Measurements from ENCODE around the gene DNAH11. TPM values are rescaled to one million over a fixed set of nuclear protein-coding genes. Genes with fewer than 3 reads are reported as not detected.
"Not testable (repeated sequence)": the region's sequence is repeated elsewhere in the genome, so short reads cannot be mapped to it uniquely, and the experiment has no call there.

DNAH11 gene
- total and polyA plus RNA-seq, 12 donors, result 0.03 to 0.59 (median 0.19) TPM; not detected in 2

DNA sequence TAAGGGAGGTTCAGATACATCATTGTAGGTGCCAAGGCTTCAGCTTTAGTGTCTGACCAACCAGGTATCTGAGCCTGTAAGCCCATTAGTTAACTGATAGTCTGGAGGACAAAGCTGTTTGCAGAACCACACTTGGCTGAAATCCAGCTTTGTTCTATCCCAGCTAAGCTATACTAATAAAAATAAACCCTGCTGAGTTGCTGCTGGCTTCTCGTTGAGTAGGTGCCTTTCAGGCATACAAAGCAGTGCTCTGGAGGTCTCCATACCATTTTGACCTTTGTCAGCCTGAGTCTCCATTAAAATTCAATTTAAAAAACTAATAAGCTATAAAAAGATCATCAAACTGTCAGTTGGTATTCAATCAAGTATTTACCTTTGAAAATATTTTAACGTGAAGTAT is 380.8 kb downstream of the DNAH11 start:
- peak in 1 of 2 donors; percentile 48 for DNase-seq
- Histone ChIP-seq H3K27ac (peak overlapping the region in 6 of 10 donors; percentile 13 to 57 (median 44)), H3K4me1 (peaks cover 0 to 50% (median 12%) of the 10 kb centered on the region in 9 donors), H3K27me3 (no peaks in the 10 kb centered on the region), H3K36me3 (no peaks in the 10 kb centered on the region), H3K9me3 (peaks cover 0 to 7% (median 0%) of the 10 kb centered on the region in 11 donors), H3K4me3 (no peak overlapping the region)
- TF ChIP-seq, protein P1, sequence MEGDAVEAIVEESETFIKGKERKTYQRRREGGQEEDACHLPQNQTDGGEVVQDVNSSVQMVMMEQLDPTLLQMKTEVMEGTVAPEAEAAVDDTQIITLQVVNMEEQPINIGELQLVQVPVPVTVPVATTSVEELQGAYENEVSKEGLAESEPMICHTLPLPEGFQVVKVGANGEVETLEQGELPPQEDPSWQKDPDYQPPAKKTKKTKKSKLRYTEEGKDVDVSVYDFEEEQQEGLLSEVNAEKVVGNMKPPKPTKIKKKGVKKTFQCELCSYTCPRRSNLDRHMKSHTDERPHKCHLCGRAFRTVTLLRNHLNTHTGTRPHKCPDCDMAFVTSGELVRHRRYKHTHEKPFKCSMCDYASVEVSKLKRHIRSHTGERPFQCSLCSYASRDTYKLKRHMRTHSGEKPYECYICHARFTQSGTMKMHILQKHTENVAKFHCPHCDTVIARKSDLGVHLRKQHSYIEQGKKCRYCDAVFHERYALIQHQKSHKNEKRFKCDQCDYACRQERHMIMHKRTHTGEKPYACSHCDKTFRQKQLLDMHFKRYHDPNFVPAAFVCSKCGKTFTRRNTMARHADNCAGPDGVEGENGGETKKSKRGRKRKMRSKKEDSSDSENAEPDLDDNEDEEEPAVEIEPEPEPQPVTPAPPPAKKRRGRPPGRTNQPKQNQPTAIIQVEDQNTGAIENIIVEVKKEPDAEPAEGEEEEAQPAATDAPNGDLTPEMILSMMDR (IDR thresholded peaks at IDR 0.05), result no peak
- 38% methylated on average over 2 of the region's 2 CpGs for WGBS, 2 donors
- peak; percentile 71 to 95 (median 85) for ATAC-seq
- intact Hi-C loops (cut with DNase I), result loop anchor here in 1 of 10 donors (2.0 kb wide), 1 partner anchor 19 kb away; no protein-coding TSS in a partner anchor

DNA sequence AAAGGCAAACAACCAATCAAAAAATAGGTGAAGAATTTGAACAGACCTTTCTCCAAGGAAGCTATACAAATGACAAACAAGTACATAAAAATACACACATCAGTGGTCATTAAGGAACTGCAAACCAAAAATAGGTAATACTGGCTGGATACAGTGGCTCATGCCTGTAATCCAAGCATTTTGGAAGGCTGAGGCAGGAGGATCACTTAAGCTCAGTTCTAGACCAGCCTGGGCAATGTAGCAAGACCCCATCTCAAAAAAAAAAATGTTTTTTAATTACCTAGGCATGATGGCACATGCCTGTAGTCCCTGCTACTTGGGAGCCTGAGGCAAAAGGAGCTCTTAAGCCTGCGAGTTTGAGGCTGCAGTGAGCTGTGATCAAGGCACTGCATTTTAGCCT is 383.6 kb downstream of the DNAH11 start:
- peaks cover 0 to 18% (median 0%) of the 10 kb centered on the region in 11 donors for H3K9me3 ChIP-seq
- no peak for DNase-seq
- no peaks in the 10 kb centered on the region for H3K36me3 ChIP-seq
- H3K27ac ChIP-seq, result no peak overlapping the region
- H3K4me3 ChIP-seq, result no peak overlapping the region
- intact Hi-C loops (cut with DNase I), result no loop called here
- TF ChIP-seq, protein P1 (IDR thresholded peaks at IDR 0.05), result no peak
- WGBS, 2 donors, result 97 to 98% methylated on average over 1 of the region's 1 CpG
- no peaks in the 10 kb centered on the region for H3K27me3 ChIP-seq
- no peak for ATAC-seq
- peaks cover 0 to 26% (median 7%) of the 10 kb centered on the region in 9 donors for H3K4me1 ChIP-seq

DNA sequence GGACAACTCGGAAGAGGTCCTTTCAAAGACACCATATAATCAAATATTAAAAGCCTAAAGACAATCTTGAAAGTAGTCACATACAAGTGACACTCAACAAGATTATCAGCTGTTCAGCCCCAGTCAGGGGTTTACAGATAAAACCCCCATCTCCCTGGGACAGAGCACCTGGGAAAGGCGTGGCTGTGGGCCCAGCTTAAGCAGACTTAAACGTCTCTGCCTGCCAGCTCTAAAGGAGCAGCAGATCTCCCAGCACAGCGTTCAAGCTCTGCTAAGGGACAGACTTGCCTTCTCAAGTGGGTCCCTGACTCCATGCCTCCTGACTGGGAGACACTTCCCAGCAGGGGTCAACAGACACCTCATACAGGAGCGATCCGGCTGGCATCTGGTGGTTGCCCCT is 384.9 kb downstream of the DNAH11 start:
- WGBS, 2 donors, result 38 to 59% methylated on average over 6 of the region's 6 CpGs
- Histone ChIP-seq H3K27ac (no peak overlapping the region), H3K4me1 (peaks cover 0 to 19% (median 7%) of the 10 kb centered on the region in 9 donors), H3K36me3 (no peaks in the 10 kb centered on the region), H3K27me3 (no peaks in the 10 kb centered on the region), H3K9me3 (peaks cover 0 to 23% (median 0%) of the 10 kb centered on the region in 11 donors), H3K4me3 (no peak overlapping the region)
- intact Hi-C loops (cut with DNase I), result no loop called here
- ATAC-seq, result no peak
- no peak for DNase-seq
- TF ChIP-seq, protein P1 (IDR thresholded peaks at IDR 0.05), result no peak

DNA sequence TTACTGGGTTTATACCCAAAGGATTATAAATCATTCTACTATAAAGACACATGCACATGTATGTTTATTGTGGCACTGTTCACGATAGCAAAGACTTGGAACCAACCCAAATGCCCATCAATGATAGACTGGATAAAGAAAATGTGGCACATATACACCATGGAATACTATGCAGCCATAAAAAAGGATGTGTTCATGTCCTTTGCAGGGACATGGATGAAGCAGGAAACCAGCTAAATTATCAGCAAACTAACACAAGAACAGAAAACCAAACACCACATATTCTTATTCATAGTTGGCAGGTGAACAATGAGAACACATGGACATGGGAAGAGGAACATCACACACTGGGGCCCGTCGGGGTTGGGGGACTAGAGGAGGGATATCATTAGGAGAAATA is 390.5 kb downstream of the DNAH11 start:
- DNase-seq; ATAC-seq; H3K27ac ChIP-seq; H3K4me3 ChIP-seq; H3K27me3 ChIP-seq; intact Hi-C loops (cut with DNase I): not testable (repeated sequence)
- Histone ChIP-seq H3K9me3 (peaks cover 0 to 47% (median 0%) of the 10 kb centered on the region in 11 donors), H3K36me3 (peaks cover 0 to 13% (median 0%) of the 10 kb centered on the region in 9 donors), H3K4me1 (peaks cover 0 to 17% (median 0%) of the 10 kb centered on the region in 9 donors)
- 78 to 93% methylated on average over 3 of the region's 3 CpGs for WGBS, 2 donors

DNA sequence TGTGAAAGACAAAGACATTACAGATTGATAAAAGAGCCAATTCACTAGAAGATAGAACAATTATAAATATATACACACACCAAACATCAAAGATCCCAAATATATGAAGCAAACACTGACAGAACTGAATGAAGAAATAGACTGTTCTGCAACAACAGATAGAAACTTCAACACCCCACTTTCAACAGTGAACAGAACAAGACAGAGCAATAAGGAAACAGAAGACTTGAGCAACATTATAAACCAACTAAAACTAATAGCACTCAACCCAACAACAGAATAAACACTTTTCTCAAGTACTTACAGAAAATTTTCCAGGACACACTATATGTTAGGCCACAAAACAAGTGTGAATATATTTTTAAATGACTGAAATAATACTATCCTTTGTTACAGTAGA is 392.0 kb downstream of the DNAH11 start:
- intact Hi-C loops (cut with DNase I), result no loop called here
- H3K27ac ChIP-seq, result peak overlapping the region in 1 of 10 donors; percentile 5
- no peak for DNase-seq
- H3K27me3 ChIP-seq, result no peaks in the 10 kb centered on the region
- TF ChIP-seq, protein P1 (IDR thresholded peaks at IDR 0.05), result no peak
- no peak for ATAC-seq
- peaks cover 0 to 35% (median 0%) of the 10 kb centered on the region in 11 donors for H3K9me3 ChIP-seq
- H3K36me3 ChIP-seq, result peaks cover 0 to 13% (median 0%) of the 10 kb centered on the region in 9 donors
- no peak overlapping the region for H3K4me3 ChIP-seq
- H3K4me1 ChIP-seq, result peaks cover 0 to 24% (median 6%) of the 10 kb centered on the region in 9 donors

Data from heart right ventricle (tissue), 16 donors.